ENCODE results near the gene ARRDC2.

DNA sequence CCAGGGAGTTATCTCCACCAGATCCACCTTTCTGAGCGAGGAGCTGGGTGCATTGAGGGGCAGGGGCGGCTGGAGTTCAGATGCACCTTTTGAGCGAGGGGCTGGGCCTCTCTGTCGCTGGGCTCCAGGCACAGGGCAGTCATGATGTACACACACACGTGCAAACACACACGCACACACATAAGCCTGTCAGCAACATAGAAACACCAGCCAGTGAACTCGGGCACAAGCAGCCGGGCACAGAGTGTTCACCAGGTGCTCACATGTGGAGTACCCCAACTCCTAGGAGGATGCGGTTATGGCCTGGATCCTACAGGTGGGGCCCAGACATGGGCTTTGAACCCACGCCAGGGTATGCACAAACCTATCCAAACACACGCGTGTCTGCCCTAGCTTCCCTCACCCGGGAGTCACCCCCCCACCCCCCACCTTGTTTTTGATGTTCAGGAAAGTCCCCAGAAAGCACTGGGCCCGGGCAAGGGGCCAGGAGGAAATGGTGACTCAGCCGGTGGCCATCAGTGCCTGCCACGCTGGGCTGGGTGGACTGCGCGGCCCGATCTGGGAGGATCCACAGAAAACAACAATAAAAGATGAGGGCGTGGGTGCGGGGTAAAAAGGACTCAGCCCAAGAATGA, 13.3 kb downstream of the ARRDC2 start:
- TF ChIP-seq POLR2A (IDR thresholded peaks at IDR 0.05), result no peak
- TF ChIP-seq, protein P1, sequence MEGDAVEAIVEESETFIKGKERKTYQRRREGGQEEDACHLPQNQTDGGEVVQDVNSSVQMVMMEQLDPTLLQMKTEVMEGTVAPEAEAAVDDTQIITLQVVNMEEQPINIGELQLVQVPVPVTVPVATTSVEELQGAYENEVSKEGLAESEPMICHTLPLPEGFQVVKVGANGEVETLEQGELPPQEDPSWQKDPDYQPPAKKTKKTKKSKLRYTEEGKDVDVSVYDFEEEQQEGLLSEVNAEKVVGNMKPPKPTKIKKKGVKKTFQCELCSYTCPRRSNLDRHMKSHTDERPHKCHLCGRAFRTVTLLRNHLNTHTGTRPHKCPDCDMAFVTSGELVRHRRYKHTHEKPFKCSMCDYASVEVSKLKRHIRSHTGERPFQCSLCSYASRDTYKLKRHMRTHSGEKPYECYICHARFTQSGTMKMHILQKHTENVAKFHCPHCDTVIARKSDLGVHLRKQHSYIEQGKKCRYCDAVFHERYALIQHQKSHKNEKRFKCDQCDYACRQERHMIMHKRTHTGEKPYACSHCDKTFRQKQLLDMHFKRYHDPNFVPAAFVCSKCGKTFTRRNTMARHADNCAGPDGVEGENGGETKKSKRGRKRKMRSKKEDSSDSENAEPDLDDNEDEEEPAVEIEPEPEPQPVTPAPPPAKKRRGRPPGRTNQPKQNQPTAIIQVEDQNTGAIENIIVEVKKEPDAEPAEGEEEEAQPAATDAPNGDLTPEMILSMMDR (IDR thresholded peaks at IDR 0.05), result no peak

All from gastroesophageal sphincter (tissue), 3 donors.